Measurements from ENCODE around the gene CCDC141.

DNA sequence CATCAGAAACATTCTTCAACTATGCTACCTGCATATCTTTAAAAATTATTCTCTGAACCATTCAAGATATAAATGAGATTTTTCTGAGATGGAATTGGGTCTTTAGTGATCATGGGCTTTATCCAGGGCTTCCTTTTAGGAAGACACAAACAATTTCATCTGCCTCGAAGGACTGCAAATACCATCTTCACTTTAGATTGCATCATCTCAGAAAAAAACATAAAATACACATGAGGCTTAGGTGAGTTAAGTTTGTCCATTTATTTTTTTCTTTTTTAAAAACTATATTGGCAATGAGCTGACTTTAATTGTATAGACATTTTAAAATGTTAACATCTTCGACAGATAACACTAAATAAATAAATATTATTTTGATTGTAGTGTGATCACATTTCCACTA is 262.8 kb downstream of the CCDC141 start:
- TF ChIP-seq, protein P1, sequence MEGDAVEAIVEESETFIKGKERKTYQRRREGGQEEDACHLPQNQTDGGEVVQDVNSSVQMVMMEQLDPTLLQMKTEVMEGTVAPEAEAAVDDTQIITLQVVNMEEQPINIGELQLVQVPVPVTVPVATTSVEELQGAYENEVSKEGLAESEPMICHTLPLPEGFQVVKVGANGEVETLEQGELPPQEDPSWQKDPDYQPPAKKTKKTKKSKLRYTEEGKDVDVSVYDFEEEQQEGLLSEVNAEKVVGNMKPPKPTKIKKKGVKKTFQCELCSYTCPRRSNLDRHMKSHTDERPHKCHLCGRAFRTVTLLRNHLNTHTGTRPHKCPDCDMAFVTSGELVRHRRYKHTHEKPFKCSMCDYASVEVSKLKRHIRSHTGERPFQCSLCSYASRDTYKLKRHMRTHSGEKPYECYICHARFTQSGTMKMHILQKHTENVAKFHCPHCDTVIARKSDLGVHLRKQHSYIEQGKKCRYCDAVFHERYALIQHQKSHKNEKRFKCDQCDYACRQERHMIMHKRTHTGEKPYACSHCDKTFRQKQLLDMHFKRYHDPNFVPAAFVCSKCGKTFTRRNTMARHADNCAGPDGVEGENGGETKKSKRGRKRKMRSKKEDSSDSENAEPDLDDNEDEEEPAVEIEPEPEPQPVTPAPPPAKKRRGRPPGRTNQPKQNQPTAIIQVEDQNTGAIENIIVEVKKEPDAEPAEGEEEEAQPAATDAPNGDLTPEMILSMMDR (IDR thresholded peaks at IDR 0.05): no peak
- TF ChIP-seq POLR2A (IDR thresholded peaks at IDR 0.05): no peak
